ENCODE results near the gene SURF1.
"Not testable (repeated sequence)": the region's sequence is repeated elsewhere in the genome, so short reads cannot be mapped to it uniquely, and the experiment has no call there.

GRCh38 chr9:133391449-133391848 is 35.2 kb upstream of the SURF1 start:
- TF ChIP-seq, protein P1, sequence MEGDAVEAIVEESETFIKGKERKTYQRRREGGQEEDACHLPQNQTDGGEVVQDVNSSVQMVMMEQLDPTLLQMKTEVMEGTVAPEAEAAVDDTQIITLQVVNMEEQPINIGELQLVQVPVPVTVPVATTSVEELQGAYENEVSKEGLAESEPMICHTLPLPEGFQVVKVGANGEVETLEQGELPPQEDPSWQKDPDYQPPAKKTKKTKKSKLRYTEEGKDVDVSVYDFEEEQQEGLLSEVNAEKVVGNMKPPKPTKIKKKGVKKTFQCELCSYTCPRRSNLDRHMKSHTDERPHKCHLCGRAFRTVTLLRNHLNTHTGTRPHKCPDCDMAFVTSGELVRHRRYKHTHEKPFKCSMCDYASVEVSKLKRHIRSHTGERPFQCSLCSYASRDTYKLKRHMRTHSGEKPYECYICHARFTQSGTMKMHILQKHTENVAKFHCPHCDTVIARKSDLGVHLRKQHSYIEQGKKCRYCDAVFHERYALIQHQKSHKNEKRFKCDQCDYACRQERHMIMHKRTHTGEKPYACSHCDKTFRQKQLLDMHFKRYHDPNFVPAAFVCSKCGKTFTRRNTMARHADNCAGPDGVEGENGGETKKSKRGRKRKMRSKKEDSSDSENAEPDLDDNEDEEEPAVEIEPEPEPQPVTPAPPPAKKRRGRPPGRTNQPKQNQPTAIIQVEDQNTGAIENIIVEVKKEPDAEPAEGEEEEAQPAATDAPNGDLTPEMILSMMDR (IDR thresholded peaks at IDR 0.05) = not testable (repeated sequence)
- TF ChIP-seq EP300 (IDR thresholded peaks at IDR 0.05) = not testable (repeated sequence)

Measured in tibial nerve (tissue), 4 donors.